ENCODE data around the gene EEIG1. TPM values are rescaled to one million over a fixed set of nuclear protein-coding genes. Genes with fewer than 3 reads are reported as not detected.

The EEIG1 gene
- total RNA-seq, 1 donor from 2014 or later = 8.9 TPM

DNA sequence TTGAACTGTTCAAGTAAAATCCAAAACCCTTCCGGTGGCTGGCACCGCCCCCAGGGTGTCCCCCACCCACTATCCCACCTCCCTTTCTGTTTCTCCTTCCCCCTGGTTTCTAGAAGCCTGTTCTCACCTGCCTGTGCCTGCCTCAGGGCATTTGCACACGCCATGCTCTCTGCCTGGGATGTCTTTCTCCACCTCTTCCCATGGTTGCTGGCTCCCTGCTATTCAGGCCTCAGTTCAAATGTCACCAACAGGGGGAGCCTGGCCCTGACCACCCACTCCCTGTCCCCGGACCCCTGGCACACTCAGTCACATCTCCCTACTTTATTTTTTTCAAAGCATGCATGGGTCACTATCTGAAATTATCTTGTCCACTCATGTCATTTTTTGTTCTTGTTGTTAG lies 39.9 kb upstream of the EEIG1 start:
- H3K27ac ChIP-seq (ENCODE audit: low read depth, low read length) = no peak overlapping the region
- H3K9me3 ChIP-seq (ENCODE audit: control insufficient read depth in 3 of 3, low read length in 3 of 3) = no peaks in the 10 kb centered on the region
- no peaks in the 10 kb centered on the region for H3K36me3 ChIP-seq (ENCODE audit: control insufficient read depth in 3 of 3, insufficient read depth in 3 of 3, low read length in 3 of 3)
- no peaks in the 10 kb centered on the region for H3K27me3 ChIP-seq (ENCODE audit: control insufficient read depth in 3 of 3, insufficient read depth in 3 of 3, low read length in 3 of 3)
- no peak overlapping the region for H3K9ac ChIP-seq (ENCODE audit: low read depth in 1 of 3, low read length in 3 of 3)
- peaks cover 0 to 3% (median 0%) of the 10 kb centered on the region in 3 donors for H3K4me1 ChIP-seq (ENCODE audit: control insufficient read depth in 3 of 3, insufficient read depth in 3 of 3, low read length in 3 of 3)
- no peak overlapping the region for H3K4me3 ChIP-seq (ENCODE audit: low read length in 3 of 3)

DNA sequence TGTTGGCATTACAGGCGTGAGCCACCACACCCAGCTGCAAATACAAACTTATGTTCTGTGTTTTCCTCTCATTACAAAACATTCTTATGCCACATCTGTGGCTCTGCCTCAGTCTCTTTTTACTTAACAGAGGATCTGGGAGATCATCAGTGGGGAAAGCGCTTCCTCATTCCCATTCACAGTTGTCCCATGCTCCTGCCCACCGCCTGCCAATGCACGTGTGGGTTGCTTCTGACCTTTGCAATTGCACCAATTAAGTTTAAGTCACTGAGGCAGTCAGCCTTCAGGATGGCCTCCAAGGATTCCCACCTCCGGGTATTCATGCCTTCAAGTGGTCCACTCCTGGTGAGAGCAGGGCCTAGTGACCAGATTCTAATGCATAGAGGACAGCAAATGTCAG lies 34.9 kb upstream of the EEIG1 start:
- Histone ChIP-seq H3K27ac (ENCODE audit: low read depth, low read length) (no peak overlapping the region), H3K4me3 (ENCODE audit: low read length in 3 of 3) (no peak overlapping the region), H3K9ac (ENCODE audit: low read depth in 1 of 3, low read length in 3 of 3) (no peak overlapping the region), H3K9me3 (ENCODE audit: control insufficient read depth in 3 of 3, low read length in 3 of 3) (no peaks in the 10 kb centered on the region), H3K27me3 (ENCODE audit: control insufficient read depth in 3 of 3, insufficient read depth in 3 of 3, low read length in 3 of 3) (no peaks in the 10 kb centered on the region), H3K36me3 (ENCODE audit: control insufficient read depth in 3 of 3, insufficient read depth in 3 of 3, low read length in 3 of 3) (no peaks in the 10 kb centered on the region), H3K4me1 (ENCODE audit: control insufficient read depth in 3 of 3, insufficient read depth in 3 of 3, low read length in 3 of 3) (no peaks in the 10 kb centered on the region)

DNA sequence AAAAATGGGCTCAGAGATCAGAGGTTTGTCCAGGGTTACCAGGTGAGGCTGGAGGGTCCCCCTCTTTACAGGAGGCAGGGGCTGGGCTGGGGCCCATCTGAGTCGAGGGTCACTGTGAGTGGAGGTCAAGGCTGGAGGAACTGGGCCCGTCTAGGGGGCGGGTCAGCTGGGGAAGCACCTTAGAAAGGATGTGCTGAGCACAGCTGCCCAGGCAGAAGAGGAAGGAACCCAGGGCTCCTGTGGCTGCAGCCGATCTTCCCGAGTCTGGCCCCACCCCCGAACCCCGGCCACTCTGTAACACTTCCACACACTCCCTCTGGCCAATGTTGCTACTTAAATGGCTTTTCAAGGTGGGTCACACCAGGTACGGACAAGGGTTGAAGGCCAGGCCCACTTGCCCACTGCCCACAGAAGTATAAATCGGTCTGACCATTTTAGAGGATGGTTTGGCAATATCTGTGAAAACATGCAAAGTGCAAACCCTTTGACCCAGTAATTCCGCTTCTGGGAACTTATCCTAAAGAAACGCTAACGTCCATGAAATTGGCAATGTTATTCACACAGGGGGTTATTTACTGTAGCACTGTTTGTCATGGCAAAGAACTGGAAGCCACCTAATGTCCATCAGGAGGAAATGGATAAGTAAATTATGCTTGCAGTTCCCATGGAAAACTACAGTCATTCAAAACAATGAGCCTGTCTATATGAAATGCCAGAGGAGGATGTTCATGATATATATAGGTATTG lies 30.5 kb upstream of the EEIG1 start:
- H3K36me3 ChIP-seq (ENCODE audit: control insufficient read depth in 3 of 3, insufficient read depth in 3 of 3, low read length in 3 of 3) = no peaks in the 10 kb centered on the region
- no peak overlapping the region for H3K4me3 ChIP-seq (ENCODE audit: low read length in 3 of 3)
- no peak overlapping the region for H3K9ac ChIP-seq (ENCODE audit: low read depth in 1 of 3, low read length in 3 of 3)
- H3K27me3 ChIP-seq (ENCODE audit: control insufficient read depth in 3 of 3, insufficient read depth in 3 of 3, low read length in 3 of 3) = no peaks in the 10 kb centered on the region
- no peak overlapping the region for H3K27ac ChIP-seq (ENCODE audit: low read depth, low read length)
- peaks cover 0 to 4% (median 0%) of the 10 kb centered on the region in 3 donors for H3K9me3 ChIP-seq (ENCODE audit: control insufficient read depth in 3 of 3, low read length in 3 of 3)
- H3K4me1 ChIP-seq (ENCODE audit: control insufficient read depth in 3 of 3, insufficient read depth in 3 of 3, low read length in 3 of 3) = peaks cover 0 to 7% (median 0%) of the 10 kb centered on the region in 3 donors

DNA sequence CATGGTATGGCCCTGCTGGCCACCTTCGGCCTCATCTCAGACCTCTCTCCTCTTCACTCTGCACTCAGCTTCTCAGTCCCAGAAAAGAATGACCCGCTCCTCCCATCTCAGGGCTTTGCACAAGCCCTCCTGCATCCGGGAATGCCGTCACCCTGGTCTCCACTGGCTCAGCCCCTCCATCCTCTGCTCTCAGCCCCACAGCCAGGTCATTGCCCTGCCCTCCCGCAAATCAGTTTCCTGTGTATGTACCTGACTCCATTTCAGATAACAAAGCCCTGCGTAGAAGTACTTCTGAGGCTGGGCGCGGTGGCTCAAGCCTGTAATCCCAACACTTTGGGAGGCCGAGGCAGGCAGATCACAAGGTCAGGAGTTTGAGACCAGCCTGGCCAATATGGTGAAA lies 28.9 kb upstream of the EEIG1 start:
- Histone ChIP-seq H3K9ac (ENCODE audit: low read depth in 1 of 3, low read length in 3 of 3) (no peak overlapping the region), H3K36me3 (ENCODE audit: control insufficient read depth in 3 of 3, insufficient read depth in 3 of 3, low read length in 3 of 3) (no peaks in the 10 kb centered on the region), H3K27me3 (ENCODE audit: control insufficient read depth in 3 of 3, insufficient read depth in 3 of 3, low read length in 3 of 3) (no peaks in the 10 kb centered on the region), H3K4me3 (ENCODE audit: low read length in 3 of 3) (no peak overlapping the region), H3K27ac (ENCODE audit: low read depth, low read length) (no peak overlapping the region), H3K9me3 (ENCODE audit: control insufficient read depth in 3 of 3, low read length in 3 of 3) (peaks cover 0 to 4% (median 0%) of the 10 kb centered on the region in 3 donors), H3K4me1 (ENCODE audit: control insufficient read depth in 3 of 3, insufficient read depth in 3 of 3, low read length in 3 of 3) (peaks cover 0 to 7% (median 0%) of the 10 kb centered on the region in 3 donors)

DNA sequence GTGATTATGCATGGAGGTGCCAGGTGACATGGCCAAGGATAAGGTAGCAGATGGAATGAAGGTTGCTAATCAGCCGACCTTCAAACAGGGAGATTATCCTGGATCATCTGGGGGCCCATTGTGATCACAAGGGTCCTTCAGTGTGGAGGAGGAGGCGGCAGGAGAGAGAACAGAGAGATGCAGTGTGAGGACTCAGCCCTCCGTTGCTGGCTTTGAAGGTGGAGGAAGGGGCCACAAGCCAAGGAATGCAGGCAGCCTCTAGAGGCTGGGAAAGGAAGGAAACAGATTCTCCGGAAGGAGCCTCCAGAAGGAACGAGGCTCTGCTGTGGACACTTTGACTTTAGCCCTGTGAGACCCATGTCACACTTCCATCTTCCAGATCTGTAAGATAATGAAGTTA lies 27.4 kb upstream of the EEIG1 start:
- Histone ChIP-seq H3K27me3 (ENCODE audit: control insufficient read depth in 3 of 3, insufficient read depth in 3 of 3, low read length in 3 of 3) (no peaks in the 10 kb centered on the region), H3K27ac (ENCODE audit: low read depth, low read length) (no peak overlapping the region), H3K36me3 (ENCODE audit: control insufficient read depth in 3 of 3, insufficient read depth in 3 of 3, low read length in 3 of 3) (no peaks in the 10 kb centered on the region), H3K9me3 (ENCODE audit: control insufficient read depth in 3 of 3, low read length in 3 of 3) (peaks cover 0 to 4% (median 0%) of the 10 kb centered on the region in 3 donors), H3K4me3 (ENCODE audit: low read length in 3 of 3) (no peak overlapping the region), H3K9ac (ENCODE audit: low read depth in 1 of 3, low read length in 3 of 3) (no peak overlapping the region), H3K4me1 (ENCODE audit: control insufficient read depth in 3 of 3, insufficient read depth in 3 of 3, low read length in 3 of 3) (peaks cover 0 to 7% (median 0%) of the 10 kb centered on the region in 3 donors)

DNA sequence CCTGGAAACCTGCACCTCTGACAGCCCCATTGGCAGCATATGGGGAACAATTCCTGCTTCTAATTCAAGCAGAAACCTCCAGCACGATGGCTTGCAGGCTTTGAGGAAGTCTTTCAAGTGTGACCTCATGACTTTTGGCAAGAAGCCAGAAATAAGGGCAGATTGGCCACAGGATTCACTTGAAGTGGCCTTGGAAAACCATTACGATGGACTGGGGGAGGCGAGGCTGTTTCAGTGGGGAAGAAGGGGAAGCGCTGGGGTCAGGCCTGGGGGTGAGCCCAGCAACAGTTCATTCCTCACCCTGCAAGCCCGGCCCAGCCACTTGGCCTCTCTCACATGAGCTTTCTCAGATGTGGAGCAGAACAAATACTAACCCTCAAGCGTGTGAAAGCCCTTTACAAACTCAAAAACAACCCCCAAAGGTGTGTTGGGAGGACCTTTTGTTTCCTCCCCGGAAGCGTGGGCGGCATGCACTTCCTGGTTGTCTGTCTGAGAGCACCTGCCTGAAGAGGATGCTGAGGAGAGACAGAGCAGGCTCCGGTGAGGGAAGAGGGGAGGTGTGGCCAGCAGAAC lies 26.9 kb upstream of the EEIG1 start:
- peaks cover 0 to 4% (median 0%) of the 10 kb centered on the region in 3 donors for H3K9me3 ChIP-seq (ENCODE audit: control insufficient read depth in 3 of 3, low read length in 3 of 3)
- no peak overlapping the region for H3K9ac ChIP-seq (ENCODE audit: low read depth in 1 of 3, low read length in 3 of 3)
- H3K27me3 ChIP-seq (ENCODE audit: control insufficient read depth in 3 of 3, insufficient read depth in 3 of 3, low read length in 3 of 3) = no peaks in the 10 kb centered on the region
- no peaks in the 10 kb centered on the region for H3K36me3 ChIP-seq (ENCODE audit: control insufficient read depth in 3 of 3, insufficient read depth in 3 of 3, low read length in 3 of 3)
- peaks cover 0 to 7% (median 0%) of the 10 kb centered on the region in 3 donors for H3K4me1 ChIP-seq (ENCODE audit: control insufficient read depth in 3 of 3, insufficient read depth in 3 of 3, low read length in 3 of 3)
- H3K27ac ChIP-seq (ENCODE audit: low read depth, low read length) = peak overlapping the region; percentile 30
- H3K4me3 ChIP-seq (ENCODE audit: low read length in 3 of 3) = no peak overlapping the region

DNA sequence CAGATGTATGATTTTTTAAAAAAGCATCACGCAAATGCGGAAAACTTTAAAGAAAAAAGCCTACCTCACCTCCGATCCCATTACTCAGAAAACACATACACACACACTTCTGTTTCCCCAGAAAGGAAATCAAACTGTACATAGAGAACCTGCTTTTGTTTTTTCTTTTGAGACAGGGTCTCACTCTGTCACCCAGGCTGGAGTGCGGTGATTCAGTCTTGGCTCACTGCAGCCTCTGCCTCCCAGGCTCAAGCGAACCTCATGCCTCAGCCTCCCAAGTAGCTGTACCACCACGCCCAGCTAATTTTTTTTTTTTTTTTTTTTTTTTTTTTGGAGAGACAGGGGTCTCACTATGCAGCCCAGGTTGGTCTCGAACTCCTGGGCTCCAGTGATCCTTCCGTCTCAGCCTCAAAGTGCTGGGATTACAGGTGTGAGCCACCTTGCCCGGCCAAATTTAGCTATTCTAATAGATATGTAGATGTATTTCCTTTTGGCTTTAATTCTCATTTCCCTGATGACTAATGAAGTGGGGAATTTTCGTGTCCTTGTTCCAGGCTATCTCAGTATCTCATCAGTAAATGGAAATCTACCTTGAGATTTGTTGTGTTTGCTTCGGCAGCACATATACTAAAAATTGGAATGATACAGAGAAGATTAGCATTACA lies 25.7 kb upstream of the EEIG1 start:
- Histone ChIP-seq H3K27me3 (ENCODE audit: control insufficient read depth in 3 of 3, insufficient read depth in 3 of 3, low read length in 3 of 3) (no peaks in the 10 kb centered on the region), H3K9ac (ENCODE audit: low read depth in 1 of 3, low read length in 3 of 3) (no peak overlapping the region), H3K4me1 (ENCODE audit: control insufficient read depth in 3 of 3, insufficient read depth in 3 of 3, low read length in 3 of 3) (peaks cover 0 to 7% (median 0%) of the 10 kb centered on the region in 3 donors), H3K4me3 (ENCODE audit: low read length in 3 of 3) (no peak overlapping the region), H3K9me3 (ENCODE audit: control insufficient read depth in 3 of 3, low read length in 3 of 3) (peaks cover 0 to 4% (median 0%) of the 10 kb centered on the region in 3 donors), H3K36me3 (ENCODE audit: control insufficient read depth in 3 of 3, insufficient read depth in 3 of 3, low read length in 3 of 3) (no peaks in the 10 kb centered on the region), H3K27ac (ENCODE audit: low read depth, low read length) (no peak overlapping the region)

DNA sequence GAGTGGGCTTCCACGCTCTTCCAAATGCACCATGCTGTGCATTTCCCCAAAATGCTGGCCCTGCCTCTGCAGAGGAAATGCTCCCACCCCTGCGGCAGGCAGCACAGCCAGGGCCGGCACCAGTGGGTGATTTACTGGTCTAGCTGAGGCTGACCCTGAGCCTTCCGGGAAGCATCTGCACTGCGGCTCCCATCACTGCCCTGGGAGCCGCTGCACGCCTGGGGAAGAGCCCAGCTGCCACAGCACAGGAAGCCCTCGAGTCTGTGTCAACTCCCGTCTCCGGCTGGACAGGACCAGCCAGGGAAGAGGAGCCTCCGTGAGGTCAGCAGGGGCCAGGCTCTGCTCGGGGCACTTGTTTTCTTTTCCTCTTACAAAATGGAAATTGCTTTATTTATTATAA lies 25.1 kb upstream of the EEIG1 start:
- Histone ChIP-seq H3K9ac (ENCODE audit: low read depth in 1 of 3, low read length in 3 of 3) (no peak overlapping the region), H3K4me3 (ENCODE audit: low read length in 3 of 3) (no peak overlapping the region), H3K27me3 (ENCODE audit: control insufficient read depth in 3 of 3, insufficient read depth in 3 of 3, low read length in 3 of 3) (no peaks in the 10 kb centered on the region), H3K9me3 (ENCODE audit: control insufficient read depth in 3 of 3, low read length in 3 of 3) (peaks cover 0 to 4% (median 0%) of the 10 kb centered on the region in 3 donors), H3K36me3 (ENCODE audit: control insufficient read depth in 3 of 3, insufficient read depth in 3 of 3, low read length in 3 of 3) (no peaks in the 10 kb centered on the region), H3K4me1 (ENCODE audit: control insufficient read depth in 3 of 3, insufficient read depth in 3 of 3, low read length in 3 of 3) (peaks cover 0 to 7% (median 0%) of the 10 kb centered on the region in 3 donors), H3K27ac (ENCODE audit: low read depth, low read length) (no peak overlapping the region)

DNA sequence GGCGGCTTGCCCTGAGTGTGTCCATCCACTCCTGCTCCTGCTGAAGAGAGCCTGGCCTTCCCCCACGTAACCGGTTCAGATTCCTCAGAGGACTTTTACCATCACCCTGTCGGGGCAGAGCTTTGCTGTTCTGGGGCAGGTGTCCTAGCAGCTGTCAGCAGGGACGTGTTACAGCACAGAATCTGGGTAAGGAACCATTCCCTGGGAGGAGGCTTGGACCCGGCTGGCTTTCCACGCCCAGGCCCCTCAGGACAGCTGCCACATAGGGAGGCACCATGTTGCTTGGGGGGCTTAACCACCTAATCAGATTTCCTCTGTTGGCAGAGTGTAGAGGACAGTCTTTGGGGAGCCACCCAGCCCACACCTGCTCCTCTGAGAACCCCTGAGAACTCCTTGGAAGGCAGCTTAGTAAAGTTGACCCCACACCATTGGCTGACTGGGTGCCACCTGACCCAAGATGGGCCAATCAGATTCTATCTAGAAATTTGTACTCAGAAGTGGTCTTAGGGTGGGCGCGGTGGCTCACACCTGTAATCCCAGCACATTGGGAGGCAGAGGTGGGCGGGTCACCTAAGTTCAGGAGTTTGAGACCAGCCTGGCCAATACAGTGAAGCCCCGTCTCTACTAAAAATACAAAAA lies 23.3 kb upstream of the EEIG1 start:
- H3K9me3 ChIP-seq (ENCODE audit: control insufficient read depth in 3 of 3, low read length in 3 of 3) = peaks cover 0 to 4% (median 0%) of the 10 kb centered on the region in 3 donors
- no peak overlapping the region for H3K9ac ChIP-seq (ENCODE audit: low read depth in 1 of 3, low read length in 3 of 3)
- H3K4me3 ChIP-seq (ENCODE audit: low read length in 3 of 3) = no peak overlapping the region
- H3K36me3 ChIP-seq (ENCODE audit: control insufficient read depth in 3 of 3, insufficient read depth in 3 of 3, low read length in 3 of 3) = no peaks in the 10 kb centered on the region
- peaks cover 0 to 7% (median 0%) of the 10 kb centered on the region in 3 donors for H3K4me1 ChIP-seq (ENCODE audit: control insufficient read depth in 3 of 3, insufficient read depth in 3 of 3, low read length in 3 of 3)
- no peaks in the 10 kb centered on the region for H3K27me3 ChIP-seq (ENCODE audit: control insufficient read depth in 3 of 3, insufficient read depth in 3 of 3, low read length in 3 of 3)
- no peak overlapping the region for H3K27ac ChIP-seq (ENCODE audit: low read depth, low read length)
